K562 (cell line): ENCODE results near the gene WDR88. TPM values are rescaled to one million over a fixed set of nuclear protein-coding genes. Genes with fewer than 3 reads are reported as not detected.

Source experiments
- ATAC-seq: fragments of 200-7000 bp; cut with Tn5 transposase; 3 replicates; pipeline ENCODE4 v1.9.1; 2020; ENCODE audit warnings: moderate library complexity
- BruUV-seq: library from RNA; stranded (reverse); fragments of 400-500 nt; replicated peaks from 2 replicates; lab custom pipeline; 2021; lab: Mats Ljungman, UMichigan
- CTCF ChIA-PET: fragments of 300-600 bp; formaldehyde crosslinking; extraction: SDS; loops from one replicate; lab custom pipeline; 2021; ENCODE audit warnings: low intra/inter-chr PET ratio; lab: Yijun Ruan, JAX
- POLR2A ChIA-PET: fragments of 300-600, 350-650 bp; sonication (Branson Sonifier 250); formaldehyde crosslinking; extraction: SDS; loops from one replicate; lab custom pipeline; 2021; ENCODE audit warnings: antibody characterized with exemption, inconsistent platforms; lab: Yijun Ruan, JAX
- DNase-seq, 4 experiments: peaks; one replicate each; pipeline versions ENCODE4 v3.0.0 to v3.0.0-alpha.2; 2011 to 2018; ENCODE audit warnings: low spot score in 3 of 4, mixed read lengths in 3 of 4; ENCODE audit errors: extremely low read depth in 1 of 4
- FAIRE-seq: peaks from 2 replicates; lab custom pipeline; 2011; peaks lifted over from hg19 to GRCh38; lab: Jason Lieb, UNC
- H2AFZ ChIP-seq: 2 replicates; pipeline ENCODE4 v1.6.0; 2011; ENCODE audit warnings: low read depth, low read length, control low read depth, inconsistent platforms
- H3K27ac ChIP-seq: fragments of 200-600 bp; 3 replicates; pipeline ENCODE4 v1.8.0; 2011; ENCODE audit warnings: low read depth, mild to moderate bottlenecking, control low read depth, inconsistent platforms, low read length, moderate library complexity, mixed read lengths; ENCODE audit errors: extremely low read depth
- H3K27me3 ChIP-seq, 2 experiments: fragments of 300-600 bp in 1 of 2; 2 replicates in 1 of 2; 3 replicates in 1 of 2; pipeline versions ENCODE4 v1.6.0 to v1.8.0; 2011; ENCODE audit warnings: inconsistent platforms in 2 of 2, low read length in 2 of 2, mild to moderate bottlenecking in 1 of 2, mixed read lengths in 1 of 2, moderate library complexity in 1 of 2; ENCODE audit not compliant: control insufficient read depth in 2 of 2, insufficient read depth in 2 of 2
- H3K36me3 ChIP-seq: fragments of 300-600 bp; 3 replicates; pipeline ENCODE4 v1.8.0; 2011; ENCODE audit warnings: mild to moderate bottlenecking, low read length, inconsistent platforms; ENCODE audit not compliant: control insufficient read depth, insufficient read depth
- H3K4me1 ChIP-seq, 2 experiments: fragments of 200-600 bp in 1 of 2; replicated peaks in 1 of 2; 2 replicates in 1 of 2; 3 replicates in 1 of 2; pipeline versions ENCODE4 v1.5.1 to v1.8.0; 2011; ENCODE audit warnings: inconsistent platforms in 2 of 2, low read length in 2 of 2, mild to moderate bottlenecking in 1 of 2, mixed read lengths in 1 of 2, moderate library complexity in 1 of 2; ENCODE audit not compliant: control insufficient read depth in 2 of 2, insufficient read depth in 2 of 2
- H3K4me2 ChIP-seq: 2 replicates; pipeline ENCODE4 v1.6.1; 2011; ENCODE audit warnings: low read length, control low read depth, inconsistent platforms, mixed read lengths; ENCODE audit not compliant: insufficient read depth
- H3K4me3 ChIP-seq: fragments of 200-600 bp; sonication (generic), shearing (Covaris generic); 2 replicates; pipeline ENCODE4 v1.5.1; 2016; ENCODE audit warnings: control low read depth, inconsistent platforms
- H3K79me2 ChIP-seq: fragments of 200-600 bp; 3 replicates; pipeline ENCODE4 v1.8.0; 2011; ENCODE audit warnings: low read length, inconsistent platforms; ENCODE audit not compliant: control insufficient read depth, insufficient read depth
- H3K9ac ChIP-seq, 2 experiments: 2 replicates each; pipeline versions ENCODE4 v1.6.0 to v1.6.1; 2011; ENCODE audit warnings: low read depth in 2 of 2, low read length in 2 of 2, control low read depth in 1 of 2, inconsistent platforms in 1 of 2, mild to moderate bottlenecking in 1 of 2, mixed read lengths in 1 of 2; ENCODE audit not compliant: insufficient read depth in 1 of 2
- H3K9me1 ChIP-seq: one replicate; pipeline ENCODE4 v1.6.0; 2011; ENCODE audit warnings: inconsistent platforms, mild to moderate bottlenecking, low read length, moderate library complexity; ENCODE audit not compliant: control insufficient read depth, insufficient read depth
- H3K9me3 ChIP-seq: replicated peaks from 2 replicates; pipeline ENCODE4 v1.5.1; 2011; ENCODE audit warnings: low read depth, low read length, inconsistent platforms; ENCODE audit not compliant: control insufficient read depth, insufficient read depth
- H4K20me1 ChIP-seq: replicated peaks from 2 replicates; pipeline ENCODE4 v1.6.1; 2011; ENCODE audit warnings: low read length, inconsistent platforms, mixed read lengths; ENCODE audit not compliant: control insufficient read depth, insufficient read depth
- ATF6 ChIP-seq: sonication (generic); formaldehyde crosslinking; IDR thresholded peaks from 2 replicates; pipeline ENCODE4 v1.4.0; 2020; ENCODE audit warnings: mild to moderate bottlenecking, missing genetic modification reagents
- CLOCK ChIP-seq: fragments of 250-450 bp; sonication (Bioruptor Pico); IDR thresholded peaks from 2 replicates; pipeline ENCODE4 v1.4.0; 2020; ENCODE audit warnings: mild to moderate bottlenecking, moderate library complexity, borderline replicate concordance
- FOXA3 ChIP-seq, 2 experiments: fragments of 450-650 bp in 1 of 2; sonication (generic) in 1 of 2; formaldehyde crosslinking; IDR thresholded peaks in 1 of 2; conservative IDR thresholded peaks in 1 of 2; 2 replicates each; pipeline versions ENCODE4 v1.4.0 to v1.8.0; 2020 to 2022; ENCODE audit warnings: mild to moderate bottlenecking in 2 of 2, missing genetic modification reagents in 1 of 2
- NR3C1 ChIP-seq: sonication (generic); formaldehyde crosslinking; IDR thresholded peaks from 2 replicates; pipeline ENCODE4 v1.8.1; 2022; ENCODE audit warnings: missing genetic modification reagents
- SAP30 ChIP-seq: fragments of 200-600 bp; sonication (generic); IDR thresholded peaks from 2 replicates; pipeline ENCODE4 v1.6.1; 2012; ENCODE audit warnings: borderline replicate concordance, low read depth, mild to moderate bottlenecking, moderate library complexity, low read length, control low read depth, inconsistent platforms; ENCODE audit not compliant: insufficient read depth, poor library complexity, severe bottlenecking
- SNIP1 ChIP-seq: fragments of 450-650 bp; IDR thresholded peaks from 2 replicates; pipeline ENCODE4 v1.7.1; 2017; ENCODE audit warnings: low read depth, mild to moderate bottlenecking
- STAT5B ChIP-seq: fragments of 250-450 bp; sonication (Bioruptor Pico); IDR thresholded peaks from 2 replicates; pipeline ENCODE4 v1.8.0; 2021; ENCODE audit warnings: mild to moderate bottlenecking, inconsistent platforms
- TCFL5 ChIP-seq: fragments of 250-450 bp; sonication (Bioruptor Pico); conservative IDR thresholded peaks from 2 replicates; pipeline ENCODE4 v1.6.1; 2021; ENCODE audit warnings: mild to moderate bottlenecking, moderate library complexity, matching md5 sums
- TSC22D4 ChIP-seq: fragments of 450-650 bp; IDR thresholded peaks from 2 replicates; pipeline ENCODE4 v1.6.1; 2016; ENCODE audit warnings: missing genetic modification characterization, missing biosample characterization, control low read depth
- ZBTB1 ChIP-seq: sonication (generic); formaldehyde crosslinking; IDR thresholded peaks from 2 replicates; pipeline ENCODE4 v1.8.1; 2023; ENCODE audit warnings: missing genetic modification reagents, low read depth, mild to moderate bottlenecking, borderline replicate concordance
- ZNF444 ChIP-seq: fragments of 250-450 bp; sonication (Bioruptor Pico); IDR thresholded peaks from 2 replicates; pipeline ENCODE4 v1.4.0; 2020; ENCODE audit warnings: mild to moderate bottlenecking, moderate library complexity
- whole genome bisulfite sequencing: fragments of 100-300 bp; shearing (Covaris generic); methylation state at CpG from one replicate; pipeline ENCODE4 v1.1.6; 2016; ENCODE audit warnings: low coverage, mixed read lengths; ENCODE audit not compliant: insufficient coverage; ENCODE audit errors: missing lambda C conversion rate; 5-methylcytosine and 5-hydroxymethylcytosine counted together
- in situ Hi-C: fragments of 300-500 bp; cut with MboI; formaldehyde crosslinking; loops from 4 replicates; pipeline ENCODE4 v1.15.0; 2018; ENCODE audit warnings: inconsistent platforms, mixed read lengths
- intact Hi-C: fragments of 100-400 bp; cut with micrococcal nuclease; formaldehyde crosslinking; loops from 2 replicates; pipeline ENCODE4 v1.14.2; 2022
- polyA plus RNA-seq, 8 experiments: library from polyadenylated mRNA; depleted of rRNA in 4 of 8; stranded (reverse) in 5 of 8; unstranded in 3 of 8; fragments of >200 nt; fragmentation: Nextera tagmentation in 2 of 8; fragmentation: Illumina TruSeq in 1 of 8; extraction: Ambion mirVana in 2 of 8; extraction: Trizol in 1 of 8; gene quantifications; 2 replicates each; pipeline versions ENCODE4 v1.2.1 to v1.2.3, GENCODE V29; 2011 to 2014; ENCODE audit warnings: inconsistent platforms in 1 of 8, missing spikeins in 1 of 8
- total RNA-seq, 7 experiments: library from RNA; depleted of rRNA in 6 of 7; stranded (reverse); fragments of >200 nt in 6 of 7; fragmentation: Illumina TruSeq in 2 of 7; extraction: Trizol in 2 of 7; gene quantifications; 2 replicates each; pipeline versions ENCODE4 v1.2.1 to v1.2.3, GENCODE V29; 2011 to 2021; ENCODE audit warnings: low replicate concordance in 1 of 7
- TF ChIP-seq, protein P1 (sequence below): sonication (generic); formaldehyde crosslinking; IDR thresholded peaks from 2 replicates; pipeline ENCODE4 v1.8.1; 2022; ENCODE audit warnings: missing genetic modification reagents

Gene WDR88
- total and polyA plus RNA-seq, 9 of the 15 experiments (the other 6 are each of a cell fraction or from before 2014, with no cell fraction given), result 0.03 to 0.04 TPM; not detected in 7

DNA sequence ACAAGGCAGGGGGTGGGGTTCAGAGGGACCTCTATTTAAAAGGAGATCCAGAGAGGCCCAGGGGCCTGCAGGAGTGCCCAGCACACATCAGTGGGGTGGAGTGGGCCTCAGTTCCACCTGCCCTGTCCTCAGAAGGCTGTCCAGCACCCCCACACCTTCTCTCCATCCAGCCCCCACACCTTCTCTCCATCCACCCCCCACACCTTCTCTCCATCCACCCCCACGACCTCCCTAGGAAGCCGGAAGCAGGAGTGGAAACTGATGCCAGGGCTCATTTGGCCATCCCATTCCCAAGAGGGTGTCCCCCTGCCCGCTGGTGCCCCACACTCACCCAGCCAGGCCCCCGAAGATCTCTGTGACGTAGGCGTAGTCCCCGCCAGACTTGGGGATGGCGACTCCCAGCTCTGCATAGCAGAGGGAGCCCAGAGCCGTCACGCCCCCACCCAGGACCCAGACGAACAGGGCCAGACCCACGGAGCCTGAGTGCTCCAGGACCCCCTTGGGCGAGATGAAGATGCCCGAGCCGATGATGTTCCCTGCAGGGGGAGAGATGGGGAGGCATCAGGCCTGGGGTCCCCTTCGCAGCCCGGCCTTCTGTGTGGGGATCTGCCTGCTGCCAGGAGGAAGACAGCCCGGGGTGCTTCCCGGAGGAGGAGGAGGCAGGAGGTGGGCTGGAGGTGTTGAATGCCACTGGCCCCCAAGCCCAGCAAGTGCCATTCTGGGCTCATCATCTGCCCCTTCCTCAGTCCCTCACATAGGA lies 83.7 kb downstream of the WDR88 start:
- ATAC-seq, result no peak
- Histone ChIP-seq H3K4me2 (no peak overlapping the region), H3K4me1 (peaks cover 0 to 13% of the 10 kb centered on the region in 2 experiments; a peak in 2 of 5 replicates), H3K9me1 (no peaks in the 10 kb centered on the region), H3K4me3 (no peak overlapping the region), H4K20me1 (peaks cover 13% of the 10 kb centered on the region), H3K27ac (no peak overlapping the region), H2AFZ (no peak overlapping the region), H3K9me3 (no peaks in the 10 kb centered on the region), H3K9ac (no peak overlapping the region; a peak in 1 of 4 replicates), H3K79me2 (no peaks in the 10 kb centered on the region), H3K36me3 (no peaks in the 10 kb centered on the region), H3K27me3 (peaks cover 30 to 81% of the 10 kb centered on the region in 2 experiments)
- POLR2A ChIA-PET, result no interaction called here
- DNase-seq, result no peak
- intact Hi-C loops (no loop called here), in situ Hi-C loops (no loop called here)
- 0% methylated on average over 15 of the region's 19 CpGs for WGBS
- FAIRE-seq, result no peak
- TF ChIP-seq, protein P1, sequence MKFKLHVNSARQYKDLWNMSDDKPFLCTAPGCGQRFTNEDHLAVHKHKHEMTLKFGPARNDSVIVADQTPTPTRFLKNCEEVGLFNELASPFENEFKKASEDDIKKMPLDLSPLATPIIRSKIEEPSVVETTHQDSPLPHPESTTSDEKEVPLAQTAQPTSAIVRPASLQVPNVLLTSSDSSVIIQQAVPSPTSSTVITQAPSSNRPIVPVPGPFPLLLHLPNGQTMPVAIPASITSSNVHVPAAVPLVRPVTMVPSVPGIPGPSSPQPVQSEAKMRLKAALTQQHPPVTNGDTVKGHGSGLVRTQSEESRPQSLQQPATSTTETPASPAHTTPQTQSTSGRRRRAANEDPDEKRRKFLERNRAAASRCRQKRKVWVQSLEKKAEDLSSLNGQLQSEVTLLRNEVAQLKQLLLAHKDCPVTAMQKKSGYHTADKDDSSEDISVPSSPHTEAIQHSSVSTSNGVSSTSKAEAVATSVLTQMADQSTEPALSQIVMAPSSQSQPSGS, result no peak
- TF ChIP-seq NR3C1 (CRISPR knock-in tag), result no peak
- no peak for TF ChIP-seq STAT5B (CRISPR knock-in tag)
- TF ChIP-seq ZBTB1 (CRISPR knock-in tag), result no peak
- no peak for TF ChIP-seq CLOCK
- no peak for TF ChIP-seq SNIP1
- no peak for TF ChIP-seq ATF6
- TF ChIP-seq SAP30, result no peak
- no peak for TF ChIP-seq FOXA3 (CRISPR knock-in tag; conservative IDR thresholded peaks at IDR 0.05 in 1 of 2, IDR thresholded peaks at IDR 0.05 in 1 of 2)
- TF ChIP-seq TSC22D4 (tag), result no peak
- TF ChIP-seq TCFL5 (CRISPR knock-in tag), result no peak
- TF ChIP-seq ZNF444 (CRISPR knock-in tag), result no peak
- CTCF ChIA-PET, result interaction anchor here (0.7 kb wide), 1 partner anchor 26 kb away, joined by 3 read pairs; no protein-coding TSS in a partner anchor
- no TSS peak for BruUV-seq
